HG03064 (cell line): Measurements from ENCODE around the gene SLC10A2.

ENCODE experiments used
- ATAC-seq: cut with Tn5 transposase; IDR thresholded peaks from one replicate; pipeline ENCODE4 v1.9.1; 2021; ENCODE audit warnings: low read depth; ENCODE audit not compliant: unreplicated experiment

The SLC10A2 gene

DNA sequence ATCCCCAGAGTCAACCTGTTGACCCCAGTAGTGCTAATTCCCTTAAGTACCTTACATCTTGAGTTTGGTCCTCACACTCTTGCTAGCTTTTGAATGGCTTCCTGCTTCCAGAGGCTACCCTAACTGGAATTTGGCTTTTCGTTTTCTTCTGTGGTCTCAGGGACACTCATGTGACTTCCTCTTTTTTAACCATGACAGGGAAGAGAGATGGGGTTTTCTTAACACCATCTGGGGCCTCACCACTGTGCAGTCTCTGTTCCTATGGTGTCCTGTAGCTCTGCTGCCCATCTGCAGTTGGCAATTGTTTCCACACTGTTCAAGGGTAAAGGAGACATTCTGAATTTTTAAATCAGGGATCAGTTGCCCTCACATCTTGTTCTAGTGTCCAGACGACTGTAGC, 66.7 kb downstream of the SLC10A2 start:
- ATAC-seq, result no peak
